Skeletal muscle satellite cell (primary cell): ENCODE measurements around the gene ZBTB38.
A peak's percentile ranks its signal among the peaks of the same experiment; 100 is the strongest.

Experiments
- H3K27me3 ChIP-seq: 2 replicates; pipeline ENCODE4 v1.7.0; 2013; ENCODE audit warnings: low read length; ENCODE audit not compliant: control insufficient read depth, insufficient read depth
- H3K36me3 ChIP-seq: 2 replicates; pipeline ENCODE4 v1.7.0; 2013; ENCODE audit warnings: mild to moderate bottlenecking, control low read depth, low read length; ENCODE audit not compliant: insufficient read depth
- H3K4me1 ChIP-seq: 2 replicates; pipeline ENCODE4 v1.7.0; 2013; ENCODE audit warnings: low read length; ENCODE audit not compliant: control insufficient read depth, insufficient read depth
- H3K4me2 ChIP-seq: 2 replicates; pipeline ENCODE4 v1.7.0; 2013; ENCODE audit warnings: mild to moderate bottlenecking, low read length
- H3K4me3 ChIP-seq: 2 replicates; pipeline ENCODE4 v1.7.0; 2013; ENCODE audit warnings: low read length
- H3K9ac ChIP-seq: 2 replicates; pipeline ENCODE4 v1.7.0; 2013; ENCODE audit warnings: mild to moderate bottlenecking, low read depth, low read length, moderate library complexity
- H3K9me3 ChIP-seq: replicated peaks from 2 replicates; pipeline ENCODE4 v1.7.0; 2013; ENCODE audit warnings: mild to moderate bottlenecking, control low read depth, low read length

Gene ZBTB38

DNA sequence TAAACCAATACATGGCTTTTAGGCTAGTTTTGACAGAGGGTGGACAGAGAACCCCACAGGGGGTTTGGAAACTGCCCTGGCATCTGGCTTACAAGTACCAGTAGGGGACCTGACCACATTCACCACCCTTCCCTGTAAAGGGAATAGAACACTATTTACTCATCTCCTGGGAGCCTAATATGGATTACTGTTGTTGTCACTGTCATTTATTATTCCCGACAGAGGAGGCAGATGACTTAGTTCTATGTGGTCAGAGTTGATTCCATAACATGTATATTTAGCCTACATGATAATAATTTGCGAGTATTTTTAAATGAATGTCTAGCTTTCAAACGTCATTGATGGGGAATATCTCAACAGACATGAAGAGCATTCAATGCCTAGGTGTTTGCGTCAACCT is 15.9 kb downstream of the ZBTB38 start:
- Histone ChIP-seq H3K36me3 (peaks cover 52% of the 10 kb centered on the region), H3K4me3 (no peak overlapping the region)

DNA sequence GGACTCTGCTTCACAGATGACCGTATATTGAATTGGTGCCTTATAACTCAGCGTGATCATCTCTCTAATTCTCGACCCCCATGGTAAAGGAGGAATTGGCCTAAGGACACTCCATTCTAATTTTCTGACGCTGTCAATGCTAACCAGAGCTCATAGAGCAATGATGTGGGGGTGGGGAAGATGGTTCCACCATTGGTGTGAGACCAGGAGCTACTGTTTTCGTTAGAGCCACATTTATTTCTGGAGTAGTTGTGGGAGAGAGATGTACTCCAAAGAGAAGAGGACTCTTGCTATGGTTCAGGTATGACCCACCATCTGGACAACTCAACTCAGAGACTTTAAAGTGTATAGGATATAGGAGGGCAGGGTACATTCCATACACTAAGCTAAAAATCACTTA is 16.3 kb downstream of the ZBTB38 start:
- no peak overlapping the region for H3K4me3 ChIP-seq
- no peak overlapping the region for H3K9ac ChIP-seq

More for the DNA sequence above, 15.9 kb downstream of the ZBTB38 start:
- Histone ChIP-seq H3K9me3 (no peaks in the 10 kb centered on the region), H3K4me2 (no peak overlapping the region), H3K27me3 (no peaks in the 10 kb centered on the region), H3K4me1 (peaks cover 22% of the 10 kb centered on the region), H3K9ac (no peak overlapping the region)

DNA sequence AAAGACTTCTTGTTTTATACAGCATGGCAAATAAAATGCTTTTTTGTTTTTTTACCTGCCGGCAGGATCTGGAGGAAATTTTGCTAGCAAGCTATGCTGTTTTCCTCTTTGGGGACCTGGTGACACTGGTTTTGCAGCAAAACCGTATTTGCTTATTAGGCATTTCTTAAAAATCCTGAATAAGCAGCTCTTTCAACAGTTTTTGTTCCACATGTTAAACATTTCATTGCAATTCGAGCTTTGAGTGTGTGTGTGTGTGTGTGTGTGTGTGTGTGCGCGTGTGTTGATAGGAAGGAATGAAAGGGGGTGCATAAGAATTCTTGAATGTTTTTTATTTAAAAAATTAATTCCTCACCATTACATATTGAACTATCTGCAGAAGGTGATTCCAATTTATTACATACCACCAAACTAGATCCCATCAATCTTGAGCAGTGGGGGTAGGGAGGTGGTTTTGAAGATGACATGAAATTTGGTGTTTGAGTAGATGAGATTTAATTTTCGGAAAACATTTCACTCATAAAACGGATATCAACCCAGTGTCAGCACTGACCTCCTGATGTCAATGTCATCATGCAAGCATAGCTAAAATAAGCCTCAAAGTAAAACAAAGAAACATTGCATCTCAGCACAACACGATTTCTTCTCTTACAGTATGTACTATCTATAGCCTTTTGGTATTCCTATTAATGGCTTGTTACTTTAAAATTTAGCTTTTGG is 17.3 kb downstream of the ZBTB38 start:
- Histone ChIP-seq H3K4me2 (no peak overlapping the region), H3K4me3 (no peak overlapping the region), H3K36me3 (peaks cover 46% of the 10 kb centered on the region), H3K27me3 (no peaks in the 10 kb centered on the region), H3K9ac (no peak overlapping the region), H3K4me1 (peaks cover 33% of the 10 kb centered on the region), H3K9me3 (no peaks in the 10 kb centered on the region)

More for the DNA sequence above, 16.3 kb downstream of the ZBTB38 start:
- H3K27me3 ChIP-seq: no peaks in the 10 kb centered on the region
- no peaks in the 10 kb centered on the region for H3K9me3 ChIP-seq
- H3K36me3 ChIP-seq: peaks cover 48% of the 10 kb centered on the region
- peaks cover 26% of the 10 kb centered on the region for H3K4me1 ChIP-seq
- H3K4me2 ChIP-seq: no peak overlapping the region

DNA sequence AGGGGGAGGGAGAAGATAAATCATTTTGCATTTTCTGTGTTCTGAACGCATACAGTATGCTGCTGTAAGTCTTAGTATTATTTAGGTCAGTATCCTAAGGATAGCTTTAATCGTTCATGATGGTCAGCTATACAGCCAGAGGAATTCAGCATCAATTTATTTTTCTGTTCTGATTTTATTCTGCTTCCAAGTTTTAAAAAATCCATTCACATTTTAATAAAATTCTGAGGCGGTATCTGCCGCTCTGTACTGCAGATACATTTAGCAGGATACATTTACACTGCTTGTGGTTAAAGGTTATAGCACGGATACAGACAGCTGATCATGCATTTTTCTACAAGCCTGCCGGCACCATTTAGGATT is 17.8 kb downstream of the ZBTB38 start:
- Histone ChIP-seq H3K4me1 (peaks cover 33% of the 10 kb centered on the region), H3K36me3 (peaks cover 44% of the 10 kb centered on the region), H3K27me3 (no peaks in the 10 kb centered on the region), H3K9ac (no peak overlapping the region), H3K9me3 (no peaks in the 10 kb centered on the region), H3K4me2 (no peak overlapping the region), H3K4me3 (no peak overlapping the region)

DNA sequence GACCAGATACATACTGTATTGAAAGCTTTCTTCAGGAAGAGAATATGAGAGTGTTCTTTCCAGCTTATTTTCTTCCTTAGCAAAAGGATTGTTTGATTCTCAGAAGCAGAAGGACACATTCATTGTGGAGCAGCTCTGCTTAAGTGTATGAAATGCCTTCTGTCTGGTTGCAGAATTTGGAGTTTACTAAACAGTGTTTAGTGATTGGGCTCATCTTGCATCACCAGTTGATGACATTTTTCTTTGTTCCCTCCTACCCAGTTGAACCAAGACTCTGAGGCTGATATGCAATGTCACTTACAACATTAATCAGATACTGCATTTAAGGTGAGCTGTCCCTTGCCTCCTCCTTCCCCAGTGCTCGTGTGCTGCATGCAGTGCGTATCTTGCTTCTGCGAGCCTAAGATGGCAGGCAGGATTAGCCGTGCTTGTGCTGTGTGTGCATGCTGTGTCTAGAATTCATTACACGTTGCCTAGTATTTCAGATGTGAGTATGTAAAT is 18.4 kb downstream of the ZBTB38 start:
- Histone ChIP-seq H3K4me1 (peaks cover 33% of the 10 kb centered on the region), H3K4me2 (no peak overlapping the region), H3K9me3 (no peaks in the 10 kb centered on the region), H3K27me3 (no peaks in the 10 kb centered on the region), H3K36me3 (peaks cover 39% of the 10 kb centered on the region), H3K9ac (no peak overlapping the region), H3K4me3 (no peak overlapping the region)

DNA sequence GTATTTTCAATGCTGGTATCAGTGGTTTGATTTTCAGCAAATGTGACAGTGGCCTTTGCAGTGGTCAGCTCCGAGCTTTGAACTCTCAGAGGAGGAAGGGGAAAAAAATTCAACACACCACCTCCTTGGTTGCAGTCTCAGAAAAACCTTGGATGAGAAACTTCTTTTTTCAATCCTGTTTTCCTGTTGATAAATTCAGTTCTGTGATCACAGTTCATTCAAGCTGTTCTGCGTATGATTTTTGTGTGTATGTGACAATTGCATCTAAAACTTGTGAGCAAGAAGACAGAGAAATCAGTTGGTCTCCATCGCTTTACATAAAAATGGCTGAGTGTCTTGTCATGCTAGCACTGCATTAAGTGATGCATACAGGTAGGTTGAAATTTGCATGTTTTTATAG is 19.2 kb downstream of the ZBTB38 start:
- Histone ChIP-seq H3K9me3 (no peaks in the 10 kb centered on the region), H3K4me1 (peaks cover 33% of the 10 kb centered on the region), H3K4me3 (no peak overlapping the region), H3K4me2 (no peak overlapping the region), H3K36me3 (peaks cover 43% of the 10 kb centered on the region), H3K9ac (no peak overlapping the region), H3K27me3 (no peaks in the 10 kb centered on the region)

DNA sequence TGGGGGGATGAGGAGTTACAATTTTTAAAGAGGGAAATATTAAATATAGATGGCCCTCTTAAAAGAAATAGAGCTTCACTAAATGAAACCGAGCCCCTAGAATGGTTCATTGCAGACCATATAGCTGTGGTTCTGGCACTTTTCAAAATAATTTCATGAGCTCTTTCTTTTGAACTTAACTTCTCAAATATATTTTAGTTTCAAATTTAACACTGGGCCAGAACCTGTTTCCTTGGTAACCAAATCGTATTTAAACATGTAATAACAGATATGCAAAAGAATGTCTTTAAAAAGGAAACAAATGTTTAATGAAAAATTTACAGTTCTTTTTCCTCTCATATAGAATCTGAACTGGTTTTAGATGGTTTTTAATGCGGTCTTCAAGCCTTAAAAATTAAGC is 20.1 kb downstream of the ZBTB38 start:
- Histone ChIP-seq H3K36me3 (peaks cover 45% of the 10 kb centered on the region), H3K9me3 (no peaks in the 10 kb centered on the region), H3K27me3 (no peaks in the 10 kb centered on the region), H3K9ac (no peak overlapping the region), H3K4me1 (peaks cover 31% of the 10 kb centered on the region), H3K4me2 (no peak overlapping the region), H3K4me3 (no peak overlapping the region)

DNA sequence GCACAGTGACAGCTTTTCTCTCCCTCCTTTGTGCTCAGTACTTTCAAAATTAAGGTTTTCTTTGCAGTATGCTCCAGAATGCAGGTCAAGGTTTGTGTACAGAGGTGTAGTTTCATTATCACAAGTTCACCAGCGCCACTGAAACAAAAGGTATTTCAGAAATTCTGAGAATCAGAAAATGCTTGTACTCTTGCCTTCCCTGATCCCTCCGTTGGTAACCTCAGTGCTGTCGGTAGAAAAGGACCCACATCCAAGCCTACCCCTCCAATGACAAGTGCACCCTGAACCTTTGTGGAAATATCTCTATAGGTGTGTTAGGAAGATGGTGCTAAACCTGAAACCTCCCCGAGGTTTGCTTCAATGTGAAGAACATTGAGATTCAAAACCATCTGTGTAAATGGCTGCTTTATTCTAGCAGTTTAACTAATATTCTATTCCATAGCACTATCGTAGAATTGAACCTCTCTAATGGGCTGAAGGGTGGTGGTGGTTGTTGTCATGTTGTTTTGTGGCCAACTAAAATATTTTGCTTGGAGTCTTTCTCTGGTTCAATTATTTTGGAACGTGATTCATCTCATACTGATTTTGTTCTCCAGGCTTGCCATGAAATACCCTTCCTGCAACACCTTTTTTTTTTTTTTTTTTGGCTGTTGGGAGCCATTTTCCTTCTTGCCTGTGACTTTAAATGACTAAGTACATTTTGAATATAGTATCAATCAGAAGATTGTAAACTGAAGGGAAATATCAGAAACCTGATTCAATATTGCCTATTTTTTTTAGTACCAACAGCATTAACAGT is 20.7 kb downstream of the ZBTB38 start:
- no peak overlapping the region for H3K4me3 ChIP-seq
- peaks cover 25% of the 10 kb centered on the region for H3K4me1 ChIP-seq
- peaks cover 43% of the 10 kb centered on the region for H3K36me3 ChIP-seq
- no peak overlapping the region for H3K9ac ChIP-seq
- H3K9me3 ChIP-seq: no peaks in the 10 kb centered on the region
- H3K4me2 ChIP-seq: peak overlapping the region; percentile 27
- H3K27me3 ChIP-seq: no peaks in the 10 kb centered on the region

DNA sequence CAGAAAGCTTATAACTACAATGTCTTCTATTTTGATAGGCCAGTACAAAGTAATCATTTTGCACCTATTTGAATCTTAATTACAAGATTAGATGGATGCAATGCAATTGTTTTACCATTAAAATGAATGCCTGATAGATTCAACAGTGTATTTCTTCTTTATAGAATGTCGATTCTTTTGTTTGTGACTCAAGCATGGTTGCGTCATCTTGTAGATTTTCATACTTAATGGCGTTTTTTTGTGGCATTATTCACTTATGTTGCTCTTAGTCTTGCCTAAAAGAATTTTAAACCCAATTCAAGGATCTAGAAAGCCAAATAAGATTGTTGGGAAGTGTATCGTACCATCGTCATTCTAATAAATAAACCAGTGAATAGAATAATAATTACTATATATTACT is 21.4 kb downstream of the ZBTB38 start:
- H3K4me2 ChIP-seq: peak overlapping the region; percentile 27
- H3K36me3 ChIP-seq: peaks cover 41% of the 10 kb centered on the region
- H3K9ac ChIP-seq: no peak overlapping the region
- peaks cover 20% of the 10 kb centered on the region for H3K4me1 ChIP-seq
- no peaks in the 10 kb centered on the region for H3K27me3 ChIP-seq
- H3K9me3 ChIP-seq: no peaks in the 10 kb centered on the region
- no peak overlapping the region for H3K4me3 ChIP-seq

DNA sequence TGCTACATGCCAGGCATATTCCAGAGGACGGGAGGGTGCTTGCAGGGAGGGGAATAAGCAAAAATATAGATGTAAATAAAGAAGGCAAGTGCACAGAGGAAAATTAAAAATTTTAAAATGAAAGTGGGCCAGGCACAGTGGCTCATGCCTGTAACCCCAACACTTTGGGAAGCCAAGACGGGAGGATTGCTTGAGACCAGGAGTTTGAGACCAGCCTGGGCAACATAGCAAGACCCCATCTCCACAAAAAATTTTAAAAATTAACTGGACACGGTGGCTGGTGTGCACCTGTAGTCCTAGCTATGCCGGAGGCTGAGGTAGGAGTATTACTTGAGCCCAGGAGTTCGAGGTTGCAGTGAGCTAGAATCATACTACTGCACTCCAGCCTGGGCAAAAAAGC is 22.4 kb downstream of the ZBTB38 start:
- H3K36me3 ChIP-seq: peaks cover 42% of the 10 kb centered on the region
- H3K27me3 ChIP-seq: no peaks in the 10 kb centered on the region
- no peak overlapping the region for H3K4me2 ChIP-seq
- H3K9me3 ChIP-seq: no peaks in the 10 kb centered on the region
- no peak overlapping the region for H3K4me3 ChIP-seq
- H3K4me1 ChIP-seq: peaks cover 20% of the 10 kb centered on the region
- no peak overlapping the region for H3K9ac ChIP-seq

DNA sequence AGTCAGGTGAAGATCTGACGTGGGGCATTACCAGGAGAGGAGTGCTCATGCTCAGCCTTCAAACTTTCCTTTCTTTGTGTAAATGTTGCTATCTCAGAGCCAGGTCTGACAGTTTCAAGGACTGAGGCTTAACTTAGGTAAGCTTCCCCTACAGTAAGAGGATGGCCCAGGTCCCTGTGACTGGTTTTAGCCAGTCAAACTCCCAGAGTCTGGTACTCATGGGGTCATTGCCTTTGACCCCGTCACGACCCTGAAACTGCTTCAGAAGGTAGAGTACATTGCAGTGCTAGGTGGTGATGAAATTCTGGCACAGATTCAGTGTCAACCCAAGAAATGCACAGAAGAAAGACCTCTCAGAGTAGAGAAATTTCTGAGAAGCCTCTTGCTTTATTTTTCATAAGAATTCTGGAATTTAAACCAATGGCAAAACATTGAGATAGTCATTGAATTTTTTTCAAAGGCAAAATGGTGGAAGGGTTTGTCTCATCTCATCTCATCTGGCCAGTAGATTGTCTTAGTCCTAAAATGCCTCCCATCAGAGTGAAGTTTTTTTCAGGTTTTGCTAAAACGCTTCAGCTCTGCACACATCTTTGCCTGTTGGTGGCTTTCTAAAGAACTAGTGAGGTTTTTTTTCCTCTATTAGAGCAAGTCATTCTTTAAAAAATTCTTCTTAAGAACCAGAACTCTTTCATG is 23.1 kb downstream of the ZBTB38 start:
- Histone ChIP-seq H3K4me1 (peaks cover 20% of the 10 kb centered on the region), H3K4me3 (no peak overlapping the region), H3K36me3 (peaks cover 49% of the 10 kb centered on the region), H3K9ac (no peak overlapping the region), H3K4me2 (no peak overlapping the region), H3K27me3 (no peaks in the 10 kb centered on the region), H3K9me3 (peaks cover 4% of the 10 kb centered on the region)
